HEK293T (cell line): ENCODE data around the gene IGF2BP1.
"Not testable (repeated sequence)": the region's sequence is repeated elsewhere in the genome, so short reads cannot be mapped to it uniquely, and the experiment has no call there.

Experiments used
- HDGF ChIP-seq: fragments of 450-650 bp; IDR thresholded peaks from 2 replicates; pipeline ENCODE4 v1.6.1; 2017; ENCODE audit warnings: antibody characterized with exemption, borderline replicate concordance
- SP1 ChIP-seq: fragments of 450-650 bp; IDR thresholded peaks from 2 replicates; pipeline ENCODE4 v1.6.1; 2017

DNA sequence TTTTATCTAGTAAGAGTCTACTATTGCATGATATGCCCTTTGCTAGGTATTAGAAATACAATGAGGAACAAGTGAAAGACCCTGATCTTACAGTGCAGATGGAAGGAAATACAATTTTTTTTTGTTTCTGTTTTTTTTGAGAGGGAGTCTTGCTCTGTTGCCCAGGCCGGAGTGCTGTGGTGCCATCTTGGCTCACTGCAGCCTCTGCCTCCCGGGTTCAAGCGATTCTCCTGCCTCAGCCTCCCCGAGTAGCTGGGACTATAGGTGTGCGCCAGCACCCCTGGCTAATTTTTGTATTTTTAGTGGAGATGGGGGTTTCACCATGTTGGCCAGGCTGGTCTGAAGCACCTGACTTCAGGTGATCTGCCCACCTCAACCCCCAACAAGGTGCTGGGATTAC, 11.7 kb downstream of the IGF2BP1 start:
- not testable (repeated sequence) for TF ChIP-seq SP1, HDGF
